ENCODE measurements around the gene TBC1D8B. TPM values are rescaled to one million over a fixed set of nuclear protein-coding genes. Genes with fewer than 3 reads are reported as not detected.

Gene TBC1D8B
- total and polyA plus RNA-seq, 2 donors (not counting 1 experiment from before 2014, with no cell fraction given): 0.46 to 9.1 TPM

GRCh38 chrX:106899276-106899675 lies 96.8 kb downstream of the TBC1D8B start:
- Mint-ChIP-seq H3K27ac (no peak overlapping the region), H3K4me1 (no peaks in the 10 kb centered on the region), H3K27me3 (no peaks in the 10 kb centered on the region), H3K4me3 (no peak overlapping the region), H3K9me3 (ENCODE audit: insufficient read depth) (no peaks in the 10 kb centered on the region)
- H4K20me1 ChIP-seq (ENCODE audit: control insufficient read depth, insufficient read depth, low read length, poor library complexity, severe bottlenecking): no peaks in the 10 kb centered on the region
- H3K4me2 ChIP-seq (replicated peaks; ENCODE audit: low read depth, low read length, poor library complexity, severe bottlenecking): no peak overlapping the region
- no peak for DNase-seq
- no peaks in the 10 kb centered on the region for H3K9me3 ChIP-seq (ENCODE audit: control extremely low read depth in 1 of 3, control insufficient read depth in 2 of 3, insufficient read depth in 1 of 3, low read length in 2 of 3)
- no peak overlapping the region for H3K4me3 ChIP-seq (ENCODE audit: control extremely low read depth in 1 of 5, extremely low read depth in 1 of 5, insufficient read depth in 1 of 5, low read depth in 2 of 5, low read length in 4 of 5)
- no peaks in the 10 kb centered on the region for H3K36me3 ChIP-seq (replicated peaks in 1 of 2; ENCODE audit: control extremely low read depth in 1 of 2, control insufficient read depth in 1 of 2, extremely low read depth in 1 of 2, insufficient read depth in 2 of 2, low read length in 1 of 2)
- no peak overlapping the region for H3K27ac ChIP-seq (ENCODE audit: low read length in 2 of 2)
- H2AFZ ChIP-seq (ENCODE audit: insufficient read depth, low read depth, low read length, poor library complexity, severe bottlenecking): no peak overlapping the region
- intact Hi-C loops (cut with micrococcal nuclease): loop anchor here (10.0 kb wide), 2 partner anchors 526 to 756 kb away; no protein-coding TSS in a partner anchor
- WGBS (ENCODE audit: insufficient coverage): no CpG with 5 or more reads among the region's 2 CpGs
- CTCF ChIA-PET: interaction anchor here (0.7 to 2.8 kb wide), 6 partner anchors 86 to 995 kb away, joined by 3 to 11 read pairs (median 7); partner anchors contain the start of gene NCBP2L
- no peaks in the 10 kb centered on the region for H3K4me1 ChIP-seq (ENCODE audit: control insufficient read depth in 2 of 2, insufficient read depth in 2 of 2, low read length in 2 of 2)
- no peak for ATAC-seq (ENCODE audit: low read depth)
- H3K27me3 ChIP-seq (replicated peaks in 1 of 4; ENCODE audit: control extremely low read depth in 1 of 4, control insufficient read depth in 3 of 4, insufficient read depth in 4 of 4, low read length in 3 of 4): peaks cover 0 to 3% (median 0%) of the 10 kb centered on the region in 4 experiments
- POLR2A ChIA-PET: no interaction called here
- no peaks in the 10 kb centered on the region for H3K79me2 ChIP-seq (ENCODE audit: control insufficient read depth, insufficient read depth, low read length)
- no peak for TF ChIP-seq EZH2 (IDR thresholded peaks at IDR 0.05; ENCODE audit: borderline replicate concordance, insufficient read depth, low read depth, low read length, poor library complexity, severe bottlenecking)
- no peak for TF ChIP-seq CTCF (IDR thresholded peaks at IDR 0.05)
- no peak overlapping the region for H3K9ac ChIP-seq (ENCODE audit: low read length)

GRCh38 chrX:106899841-106900240 lies 97.4 kb downstream of the TBC1D8B start:
- no peak overlapping the region for H3K4me3 Mint-ChIP-seq
- Histone ChIP-seq H3K27me3 (replicated peaks in 1 of 4; ENCODE audit: control extremely low read depth in 1 of 4, control insufficient read depth in 3 of 4, insufficient read depth in 4 of 4, low read length in 3 of 4) (no peaks in the 10 kb centered on the region), H3K27ac (ENCODE audit: low read length in 2 of 2) (no peak overlapping the region), H3K79me2 (ENCODE audit: control insufficient read depth, insufficient read depth, low read length) (no peaks in the 10 kb centered on the region), H3K4me2 (replicated peaks; ENCODE audit: low read depth, low read length, poor library complexity, severe bottlenecking) (no peak overlapping the region), H3K9ac (ENCODE audit: low read length) (no peak overlapping the region), H2AFZ (ENCODE audit: insufficient read depth, low read depth, low read length, poor library complexity, severe bottlenecking) (no peak overlapping the region), H3K36me3 (replicated peaks in 1 of 2; ENCODE audit: control extremely low read depth in 1 of 2, control insufficient read depth in 1 of 2, extremely low read depth in 1 of 2, insufficient read depth in 2 of 2, low read length in 1 of 2) (no peaks in the 10 kb centered on the region), H3K4me3 (ENCODE audit: control extremely low read depth in 1 of 5, extremely low read depth in 1 of 5, insufficient read depth in 1 of 5, low read depth in 2 of 5, low read length in 4 of 5) (no peak overlapping the region), H4K20me1 (ENCODE audit: control insufficient read depth, insufficient read depth, low read length, poor library complexity, severe bottlenecking) (no peaks in the 10 kb centered on the region), H3K9me3 (ENCODE audit: control extremely low read depth in 1 of 3, control insufficient read depth in 2 of 3, insufficient read depth in 1 of 3, low read length in 2 of 3) (no peaks in the 10 kb centered on the region), H3K4me1 (ENCODE audit: control insufficient read depth in 2 of 2, insufficient read depth in 2 of 2, low read length in 2 of 2) (no peaks in the 10 kb centered on the region)
- DNase-seq (no peak), ATAC-seq (ENCODE audit: low read depth) (no peak)
- H3K4me1 Mint-ChIP-seq: no peaks in the 10 kb centered on the region
- WGBS (ENCODE audit: insufficient coverage): no CpG with 5 or more reads among the region's 1 CpG
- no peak overlapping the region for H3K27ac Mint-ChIP-seq
- no peak for TF ChIP-seq EZH2 (IDR thresholded peaks at IDR 0.05; ENCODE audit: borderline replicate concordance, insufficient read depth, low read depth, low read length, poor library complexity, severe bottlenecking)
- TF ChIP-seq CTCF (IDR thresholded peaks at IDR 0.05): no peak
- POLR2A ChIA-PET: no interaction called here
- CTCF ChIA-PET: interaction anchor here (0.9 to 1.2 kb wide), 2 partner anchors 25 to 630 kb away, joined by 3 to 4 read pairs; no protein-coding TSS in a partner anchor
- intact Hi-C loops (cut with micrococcal nuclease): loop anchor here (10.0 kb wide), 2 partner anchors 525 to 755 kb away; no protein-coding TSS in a partner anchor
- no peaks in the 10 kb centered on the region for H3K27me3 Mint-ChIP-seq
- no peaks in the 10 kb centered on the region for H3K9me3 Mint-ChIP-seq (ENCODE audit: insufficient read depth)
